CD4-positive, alpha-beta T cell treated with Interleukin-10 for 1 hour (primary cell): ENCODE measurements around the gene IFT74.
"Not testable (repeated sequence)": the region's sequence is repeated elsewhere in the genome, so short reads cannot be mapped to it uniquely, and the experiment has no call there.

Source experiments
- DNase-seq: peaks from one replicate; pipeline ENCODE4 v3.0.0-alpha.2; 2020

IFT74 gene

DNA sequence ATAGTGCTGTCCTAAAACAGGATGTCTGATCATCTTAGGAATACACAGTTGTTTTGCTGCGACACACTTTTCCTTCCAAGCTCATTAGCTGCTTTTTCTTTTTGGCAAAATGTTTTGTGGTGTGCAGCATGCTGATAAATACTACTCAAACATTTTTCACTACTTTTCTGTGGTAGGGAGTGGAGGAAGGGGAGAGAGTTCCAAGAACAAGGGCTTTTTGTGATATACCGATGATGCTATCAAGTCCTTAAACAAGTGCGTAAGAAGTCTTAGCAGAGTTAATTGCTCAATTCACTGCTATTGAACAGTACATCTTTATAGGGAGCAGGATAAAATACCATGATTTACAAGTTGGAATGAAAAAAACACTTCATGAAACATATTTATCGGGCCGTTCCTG, 129.2 kb downstream of the IFT74 start:
- no peak for DNase-seq

- no peak for DNase-seq
Observed at GRCh38 chr9:27086818-27087680, 130.8 kb downstream of the IFT74 start.

- DNase-seq, result no peak
Observed at GRCh38 chr9:27088981-27089380, 132.8 kb downstream of the IFT74 start.

DNA sequence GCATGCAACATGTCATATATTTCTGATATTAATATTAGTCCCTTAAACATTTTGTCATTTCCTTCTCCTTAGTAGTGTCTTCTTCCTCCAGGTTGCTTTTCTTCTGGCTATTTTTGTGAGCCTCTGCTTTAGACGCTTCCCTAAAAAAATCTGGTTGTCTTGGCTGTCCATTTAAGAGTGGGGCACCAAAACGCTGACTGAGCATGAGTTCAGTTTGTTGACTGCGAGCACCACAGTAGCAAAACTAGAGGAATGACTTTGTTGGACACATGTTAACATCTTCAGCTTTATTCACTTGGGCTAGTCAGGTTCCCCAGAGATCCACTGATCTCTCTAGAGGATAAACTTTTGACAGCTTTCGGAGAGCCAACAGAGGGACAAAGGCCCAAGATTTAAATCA, 133.5 kb downstream of the IFT74 start:
- no peak for DNase-seq

- DNase-seq, result no peak
Observed at GRCh38 chr9:27090231-27090630, 134.0 kb downstream of the IFT74 start.

GRCh38 chr9:27090711-27091110, 134.5 kb downstream of the IFT74 start:
- no peak for DNase-seq

DNA sequence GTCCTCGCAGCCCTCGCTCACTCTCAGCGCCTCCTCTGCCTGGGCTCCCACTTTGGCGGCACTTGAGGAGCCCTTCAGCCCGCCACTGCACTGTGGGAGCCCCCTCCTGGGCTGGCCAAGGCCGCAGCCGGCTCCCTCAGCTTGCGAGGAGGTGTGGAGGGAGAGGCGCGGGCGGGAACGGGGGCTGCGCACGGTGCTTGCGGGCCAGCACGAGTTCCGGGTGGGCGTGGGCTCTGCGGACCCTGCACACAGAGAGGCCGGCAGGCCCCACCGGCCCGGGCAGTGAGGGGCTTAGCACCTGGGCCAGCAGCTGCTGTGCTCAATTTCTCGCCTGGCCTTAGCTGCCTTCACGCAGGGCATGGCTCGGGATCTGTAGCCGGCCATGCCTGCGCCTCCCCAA, 136.3 kb downstream of the IFT74 start:
- DNase-seq, result not testable (repeated sequence)

- not testable (repeated sequence) for DNase-seq
Observed at GRCh38 chr9:27093384-27094067, 137.3 kb downstream of the IFT74 start.

DNA sequence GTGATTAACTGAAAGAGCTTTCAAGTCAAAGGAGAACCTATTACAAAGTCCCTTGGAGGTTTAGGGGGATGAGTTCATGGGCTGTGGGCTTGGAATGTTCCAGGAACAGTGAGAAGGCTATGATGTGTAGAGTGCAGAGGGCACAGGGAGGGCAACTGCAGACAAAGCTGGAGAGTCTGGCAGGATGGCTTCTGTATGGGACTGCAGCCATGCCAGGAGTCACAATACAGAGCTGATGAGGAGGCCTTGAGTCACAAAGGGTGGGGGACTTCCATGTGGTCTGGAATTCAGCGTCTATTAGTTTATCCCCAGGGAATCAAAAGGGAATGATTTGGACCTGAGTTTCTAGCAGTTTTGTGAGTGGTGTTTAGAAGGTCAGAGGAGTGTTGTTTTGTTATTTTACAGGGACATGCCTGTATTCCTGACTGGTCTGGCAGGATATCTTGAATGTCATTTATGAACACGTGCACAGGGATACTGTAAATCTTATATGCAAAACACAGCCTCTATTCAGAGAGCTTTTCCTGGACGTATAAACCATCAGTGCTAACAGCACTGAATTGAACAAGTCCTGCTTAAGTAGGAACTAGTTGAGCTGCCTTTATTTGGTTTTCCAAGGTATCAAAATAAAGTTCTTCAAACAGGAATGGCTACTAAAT, 138.6 kb downstream of the IFT74 start:
- no peak for DNase-seq

- DNase-seq, result no peak
Observed at GRCh38 chr9:27107241-27107640, 151.0 kb downstream of the IFT74 start.

DNA sequence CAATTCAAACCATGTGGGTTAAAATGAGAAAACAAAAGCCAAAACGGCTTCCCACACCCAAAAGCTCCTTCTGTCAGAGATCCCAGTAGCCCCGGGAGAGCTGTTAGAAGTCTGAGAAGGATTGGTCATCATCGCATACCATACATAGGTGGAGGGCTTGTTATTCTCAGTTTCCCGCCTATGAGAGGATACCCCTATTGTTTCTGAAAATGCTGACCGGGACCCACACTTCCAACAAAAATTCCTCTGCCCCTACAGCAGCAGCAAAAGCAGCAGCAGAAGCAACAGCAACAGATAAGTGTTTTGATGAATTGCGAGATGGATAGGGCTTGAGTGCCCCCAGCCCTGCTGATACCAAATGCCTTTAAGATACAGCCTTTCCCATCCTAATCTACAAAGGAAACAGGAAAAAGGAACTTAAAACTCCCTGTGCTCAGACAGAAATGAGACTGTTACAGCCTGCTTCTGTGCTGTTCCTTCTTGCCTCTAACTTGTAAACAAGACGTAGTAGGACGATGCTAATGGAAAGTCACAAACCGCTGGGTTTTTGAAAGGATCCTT, 152.8 kb downstream of the IFT74 start, which contains the start of gene TEK:
TSS of gene TEK (plus strand) at position 245 of the 561 bp plus-strand sequence. CDS start 366 bp downstream, outside the sequence.
- DNase-seq, result no peak

DNA sequence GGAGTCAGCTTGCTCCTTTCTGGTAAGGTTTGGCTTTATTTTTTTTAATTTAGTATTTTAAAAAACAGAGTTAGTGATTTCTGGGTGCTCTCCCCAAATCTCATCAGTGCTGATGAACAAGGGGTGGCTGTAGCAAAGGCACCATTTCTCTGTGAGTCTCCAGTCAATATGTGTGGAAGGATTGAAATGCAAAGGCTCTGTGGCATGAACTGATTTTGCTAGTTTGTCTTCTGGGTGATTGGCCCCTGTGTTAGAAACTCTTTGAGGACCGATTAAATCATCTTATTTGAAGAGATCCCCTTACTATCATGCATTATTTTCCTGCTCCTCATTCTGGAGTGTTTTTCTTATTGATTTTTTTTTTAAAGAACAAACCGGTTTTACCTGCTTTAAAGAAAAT, 153.4 kb downstream of the IFT74 start:
- DNase-seq, result no peak

GRCh38 chr9:27110181-27110580, 154.0 kb downstream of the IFT74 start:
- no peak for DNase-seq

- no peak for DNase-seq
Observed at GRCh38 chr9:27112235-27112634, 156.0 kb downstream of the IFT74 start.
